Glutamatergic neuron (in vitro differentiated cells): ENCODE results near the gene CERS5. TPM values are rescaled to one million over a fixed set of nuclear protein-coding genes. Genes with fewer than 3 reads are reported as not detected.

Experiments
- DNase-seq: peaks from one replicate; pipeline ENCODE4 v3.0.0; 2022
- H3K27ac Mint-ChIP-seq: one replicate; pipeline ENCODE4 v1.8.0; 2020; ENCODE audit warnings: mild to moderate bottlenecking, mixed read lengths, inconsistent platforms; ENCODE audit not compliant: unreplicated experiment
- H3K27me3 Mint-ChIP-seq: one replicate; pipeline ENCODE4 v1.8.0; 2020; ENCODE audit warnings: mild to moderate bottlenecking, moderate library complexity, mixed read lengths, inconsistent platforms; ENCODE audit not compliant: unreplicated experiment
- H3K36me3 Mint-ChIP-seq: one replicate; pipeline ENCODE4 v1.8.0; 2020; ENCODE audit warnings: mild to moderate bottlenecking, mixed read lengths, inconsistent platforms; ENCODE audit not compliant: unreplicated experiment
- H3K4me1 Mint-ChIP-seq: one replicate; pipeline ENCODE4 v1.8.0; 2020; ENCODE audit warnings: mild to moderate bottlenecking, low read depth, mixed read lengths, inconsistent platforms; ENCODE audit not compliant: unreplicated experiment
- H3K4me3 Mint-ChIP-seq: one replicate; pipeline ENCODE4 v1.8.0; 2020; ENCODE audit warnings: mild to moderate bottlenecking, mixed read lengths, inconsistent platforms; ENCODE audit not compliant: unreplicated experiment
- H3K9me3 Mint-ChIP-seq: one replicate; pipeline ENCODE4 v1.8.0; 2020; ENCODE audit warnings: mild to moderate bottlenecking, moderate library complexity, mixed read lengths, inconsistent platforms; ENCODE audit not compliant: unreplicated experiment
- CTCF ChIP-seq: fragments of 200-600 bp; sonication (generic); IDR thresholded peaks from one replicate; pipeline ENCODE4 v1.5.0; 2021; ENCODE audit not compliant: partially characterized antibody, unreplicated experiment
- total RNA-seq: library from RNA; stranded (reverse); fragmentation: NEBNext Ultra II Directional; extraction: Animal tissue kit (Norgen Biotek cat#: 25700); gene quantifications from one replicate; pipeline ENCODE4 v1.2.1, GENCODE V29; 2021; ENCODE audit not compliant: unreplicated experiment

Gene CERS5
- total RNA-seq, 1 donor from 2014 or later: 125 TPM

DNA sequence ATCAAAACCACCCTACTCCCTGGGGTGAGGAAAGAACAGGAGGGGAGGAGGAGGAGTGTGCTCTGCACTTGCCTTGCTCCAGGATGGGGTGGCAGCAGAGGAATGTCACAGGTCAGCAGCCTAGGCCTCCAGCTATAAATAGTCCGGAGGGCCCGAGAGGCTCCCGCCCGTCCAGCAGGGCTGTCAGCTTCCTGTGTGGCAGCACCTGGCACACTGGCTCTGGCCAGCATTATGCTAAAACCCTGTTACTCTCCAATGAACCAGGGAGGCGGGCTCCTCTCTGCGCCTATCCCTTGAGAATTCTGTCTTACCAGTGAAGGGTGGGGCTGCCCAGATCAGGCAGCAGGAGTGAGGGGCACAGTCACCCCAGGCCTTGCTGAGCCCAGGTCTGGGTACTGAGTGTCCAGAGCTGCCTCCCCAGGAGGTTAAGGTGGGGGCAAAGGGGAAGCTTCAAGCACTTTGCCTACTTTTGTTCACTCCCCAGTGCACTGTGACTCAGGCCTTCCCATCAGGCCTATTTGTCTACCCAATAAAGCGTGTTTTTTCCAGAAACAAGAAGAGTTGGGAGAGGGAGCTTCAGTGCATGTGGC, 56.3 kb downstream of the CERS5 start:
- Mint-ChIP-seq H3K4me3 (peak overlapping the region; percentile 99), H3K4me1 (peaks cover 9% of the 10 kb centered on the region), H3K27me3 (peaks cover 6% of the 10 kb centered on the region), H3K36me3 (no peaks in the 10 kb centered on the region), H3K9me3 (peaks cover 4% of the 10 kb centered on the region), H3K27ac (peak overlapping the region; percentile 74)
- DNase-seq: peak; percentile 56
- TF ChIP-seq CTCF: no peak

DNA sequence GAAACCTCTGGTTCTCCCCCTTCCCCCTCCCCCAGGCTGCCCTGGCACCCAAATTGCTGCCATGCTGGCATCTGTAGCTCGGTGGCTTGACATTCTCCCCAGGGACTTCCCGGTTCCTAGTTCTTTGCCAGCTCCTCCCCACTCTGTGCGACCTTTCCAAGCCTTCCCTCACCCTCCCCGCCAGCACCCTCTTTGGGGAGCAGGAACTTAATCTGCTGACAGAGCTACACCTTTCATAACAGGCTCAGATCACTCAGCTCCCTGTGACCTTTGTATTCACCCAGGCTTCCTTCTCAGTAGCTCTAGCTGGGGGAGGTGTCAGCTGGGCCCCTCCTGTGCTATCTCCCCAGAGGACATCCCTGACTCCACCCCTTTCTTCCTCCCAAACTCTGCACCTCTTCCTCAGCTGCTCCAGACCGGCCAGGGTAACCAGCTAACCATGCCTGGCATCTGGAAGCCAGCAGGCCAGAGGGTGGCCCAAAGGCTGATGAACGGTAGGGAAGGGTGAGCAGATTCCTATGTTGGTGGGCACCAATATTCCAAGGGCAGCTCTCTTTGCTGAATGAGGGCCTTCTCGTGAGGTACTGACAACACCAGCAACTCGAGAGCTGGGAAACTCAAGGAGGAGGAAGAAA, 56.9 kb downstream of the CERS5 start:
- Mint-ChIP-seq H3K4me3 (peak overlapping the region; percentile 48), H3K9me3 (peaks cover 4% of the 10 kb centered on the region)

DNA sequence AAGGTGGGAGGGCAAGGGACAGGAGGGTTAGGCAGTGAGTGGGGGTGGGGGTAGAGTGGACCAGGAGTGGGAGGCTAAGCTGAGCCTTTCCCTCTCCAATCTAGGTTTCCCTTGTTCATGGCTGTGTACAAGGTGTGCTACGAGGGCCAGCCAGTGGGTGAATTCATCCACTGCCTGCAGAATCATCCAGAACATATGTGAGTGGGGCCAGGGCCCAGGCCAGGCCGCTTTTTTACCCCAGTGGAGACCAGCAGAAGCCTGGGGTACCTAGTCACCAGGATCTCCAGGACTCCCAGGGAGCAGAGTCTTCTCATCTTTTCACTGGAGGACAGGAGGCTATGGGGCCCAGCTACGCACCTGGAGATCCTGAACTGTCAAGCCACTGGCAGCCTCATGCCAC, 57.9 kb downstream of the CERS5 start:
- Mint-ChIP-seq H3K27me3 (peaks cover 7% of the 10 kb centered on the region), H3K4me3 (no peak overlapping the region), H3K4me1 (peaks cover 9% of the 10 kb centered on the region), H3K27ac (no peak overlapping the region), H3K9me3 (peaks cover 4% of the 10 kb centered on the region), H3K36me3 (no peaks in the 10 kb centered on the region)
- no peak for TF ChIP-seq CTCF
- DNase-seq: no peak

More for the DNA sequence above, 56.9 kb downstream of the CERS5 start:
- Mint-ChIP-seq H3K4me1 (peaks cover 9% of the 10 kb centered on the region), H3K36me3 (no peaks in the 10 kb centered on the region), H3K27me3 (peaks cover 9% of the 10 kb centered on the region), H3K27ac (peak overlapping the region; percentile 74)
- no peak for TF ChIP-seq CTCF
- no peak for DNase-seq

- no peak overlapping the region for H3K4me3 Mint-ChIP-seq
- H3K4me1 Mint-ChIP-seq: peaks cover 14% of the 10 kb centered on the region
- DNase-seq: no peak
- no peak for TF ChIP-seq CTCF
- H3K36me3 Mint-ChIP-seq: no peaks in the 10 kb centered on the region
- no peak overlapping the region for H3K27ac Mint-ChIP-seq
- H3K9me3 Mint-ChIP-seq: peaks cover 7% of the 10 kb centered on the region
- peaks cover 7% of the 10 kb centered on the region for H3K27me3 Mint-ChIP-seq
These were observed 59.5 kb downstream of the CERS5 start for GRCh38 chr12:50107416-50108268.
